AML-193 (cell line): ENCODE results near the gene YKT6.
"Not testable (repeated sequence)": the region's sequence is repeated elsewhere in the genome, so short reads cannot be mapped to it uniquely, and the experiment has no call there.

ENCODE experiments used
- DNase-seq, 2 experiments: peaks; one replicate each; lab custom pipeline; 2025; lab: John Stamatoyannopoulos, UW

The YKT6 gene

DNA sequence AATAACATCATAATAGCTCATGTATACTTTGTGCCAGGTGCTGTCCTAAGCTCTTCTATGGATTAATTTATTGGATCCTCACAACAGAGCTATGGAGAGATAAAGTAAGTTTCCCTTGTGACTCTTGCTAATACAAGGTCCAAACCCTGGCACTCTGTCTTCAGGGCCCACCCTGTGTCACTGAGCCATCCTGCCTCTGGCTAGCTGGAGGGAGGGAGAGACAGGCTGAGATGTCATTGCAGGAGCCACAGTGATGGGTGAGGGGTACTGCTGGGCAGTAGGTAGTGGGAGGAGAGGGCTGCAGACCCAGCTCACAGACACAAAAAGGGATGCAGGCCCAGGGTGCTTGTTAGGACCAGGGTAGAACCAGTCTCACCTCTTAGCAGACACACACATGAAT is 28.4 kb upstream of the YKT6 start:
- DNase-seq: no peak

GRCh38 chr7:44172803-44173424 is 27.9 kb upstream of the YKT6 start:
- DNase-seq: no peak

- no peak for DNase-seq
Observed at GRCh38 chr7:44173911-44174693, 26.7 kb upstream of the YKT6 start.

DNA sequence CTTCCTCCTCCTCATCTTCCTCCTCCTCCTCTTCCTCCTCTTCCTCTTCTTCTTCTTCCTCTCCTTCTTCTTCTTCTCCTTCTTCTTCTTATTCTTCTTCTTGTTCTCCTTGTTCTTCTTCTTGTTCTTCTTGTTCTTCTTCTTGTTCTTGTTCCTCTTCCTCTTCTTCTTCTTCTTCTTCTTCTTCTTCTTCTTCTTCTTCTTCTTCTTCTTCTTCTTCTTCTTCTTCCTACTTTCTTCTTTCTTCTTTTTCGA is 26.2 kb upstream of the YKT6 start:
- DNase-seq: not testable (repeated sequence)

DNA sequence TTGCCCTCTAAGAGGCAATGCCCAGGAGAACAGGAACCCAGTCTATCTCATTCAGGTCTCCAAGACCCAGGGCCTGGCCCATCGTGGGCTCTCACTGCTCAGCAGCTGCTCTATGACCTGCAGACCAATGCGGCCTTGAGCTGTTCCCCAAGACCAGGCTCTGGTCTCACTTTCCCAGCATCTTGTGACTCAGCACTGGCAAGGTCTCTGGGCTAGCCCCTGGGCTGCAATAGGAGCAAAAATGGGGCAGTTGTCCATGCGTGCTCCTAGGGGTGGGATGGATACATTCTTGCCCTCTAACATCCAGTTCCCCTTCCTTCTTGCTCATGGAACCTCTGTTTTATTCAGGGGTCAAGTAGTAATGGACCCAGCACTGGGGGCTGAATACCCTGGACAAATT is 25.0 kb upstream of the YKT6 start:
- DNase-seq: no peak

DNA sequence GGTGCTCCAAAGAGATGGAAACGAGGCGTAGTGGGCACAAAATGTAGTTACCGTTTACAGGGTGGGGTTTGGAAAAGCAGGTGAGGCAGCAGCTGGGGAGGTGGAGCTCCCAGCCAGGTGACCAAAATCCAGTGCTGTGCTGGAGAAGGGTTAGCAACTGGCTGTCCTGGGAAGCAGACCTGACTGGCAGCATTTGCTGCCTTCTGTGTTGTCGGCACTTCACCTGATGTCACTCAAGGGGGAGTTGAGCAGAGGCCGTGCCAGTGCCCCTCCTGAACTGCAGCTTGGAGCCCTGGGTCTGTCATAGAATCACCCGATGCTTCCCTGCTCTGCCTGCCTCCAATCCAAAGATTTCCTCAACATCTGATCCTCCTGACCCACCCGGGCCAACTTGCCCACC is 24.3 kb upstream of the YKT6 start:
- DNase-seq: no peak

GRCh38 chr7:44177570-44178131 is 23.1 kb upstream of the YKT6 start:
- DNase-seq: no peak

DNA sequence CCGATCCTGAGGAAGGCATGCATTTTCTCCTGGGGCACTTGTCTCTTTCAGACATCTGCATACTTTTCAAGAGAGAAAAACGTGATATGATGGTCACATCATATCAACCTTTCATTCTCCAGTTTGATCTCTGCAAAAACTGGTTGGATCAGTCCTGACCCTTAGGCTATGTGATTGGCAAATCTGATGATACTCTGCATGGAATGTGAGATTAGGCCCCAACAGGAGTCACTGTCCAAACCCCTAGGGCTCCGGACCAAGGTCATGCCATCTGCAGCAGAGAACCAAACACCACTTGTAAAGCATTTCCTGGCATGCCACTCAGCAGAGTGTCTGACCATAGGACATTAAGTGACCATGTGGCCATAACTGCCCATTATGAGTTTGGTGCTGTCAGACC is 20.1 kb upstream of the YKT6 start:
- no peak for DNase-seq

- DNase-seq: no peak
Observed at GRCh38 chr7:44182827-44183226, 18.0 kb upstream of the YKT6 start.

GRCh38 chr7:44183386-44183785 is 17.4 kb upstream of the YKT6 start:
- no peak for DNase-seq

DNA sequence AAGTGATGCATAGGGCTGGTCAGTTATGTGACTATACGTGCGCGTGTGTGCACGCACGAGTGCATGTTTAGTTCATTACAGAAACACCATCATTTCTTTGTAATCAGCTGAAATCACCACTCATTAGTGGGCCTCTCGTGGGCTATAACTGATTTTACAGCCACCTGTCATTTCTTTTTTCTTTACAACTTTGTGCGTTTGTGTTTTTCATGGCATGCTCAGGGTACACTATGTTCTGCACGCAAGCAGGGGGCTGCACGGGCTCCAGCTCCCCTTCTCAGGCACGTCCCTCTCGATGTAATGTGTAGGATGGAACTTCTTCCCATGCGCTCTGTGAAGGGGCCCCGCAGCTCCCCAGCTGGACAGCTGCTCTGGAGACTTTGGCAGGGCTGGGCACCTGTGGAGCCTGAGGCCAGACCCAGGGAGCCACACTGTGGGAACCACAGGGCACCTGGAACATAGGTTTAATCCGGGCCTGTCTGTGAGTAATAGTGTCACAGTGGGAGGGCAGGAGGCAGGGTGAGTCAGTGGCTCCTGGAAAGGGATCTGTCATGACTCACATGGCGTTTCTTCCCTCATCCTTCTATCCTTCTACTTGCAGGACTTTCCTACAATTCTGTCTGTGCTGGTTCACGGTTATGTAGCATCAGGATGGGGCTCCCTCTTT is 16.4 kb upstream of the YKT6 start:
- DNase-seq: no peak

- DNase-seq: no peak
Observed at GRCh38 chr7:44184873-44185446, 15.8 kb upstream of the YKT6 start.

GRCh38 chr7:44185729-44186128 is 15.0 kb upstream of the YKT6 start:
- DNase-seq: no peak

GRCh38 chr7:44186736-44187135 is 14.0 kb upstream of the YKT6 start:
- DNase-seq: no peak

DNA sequence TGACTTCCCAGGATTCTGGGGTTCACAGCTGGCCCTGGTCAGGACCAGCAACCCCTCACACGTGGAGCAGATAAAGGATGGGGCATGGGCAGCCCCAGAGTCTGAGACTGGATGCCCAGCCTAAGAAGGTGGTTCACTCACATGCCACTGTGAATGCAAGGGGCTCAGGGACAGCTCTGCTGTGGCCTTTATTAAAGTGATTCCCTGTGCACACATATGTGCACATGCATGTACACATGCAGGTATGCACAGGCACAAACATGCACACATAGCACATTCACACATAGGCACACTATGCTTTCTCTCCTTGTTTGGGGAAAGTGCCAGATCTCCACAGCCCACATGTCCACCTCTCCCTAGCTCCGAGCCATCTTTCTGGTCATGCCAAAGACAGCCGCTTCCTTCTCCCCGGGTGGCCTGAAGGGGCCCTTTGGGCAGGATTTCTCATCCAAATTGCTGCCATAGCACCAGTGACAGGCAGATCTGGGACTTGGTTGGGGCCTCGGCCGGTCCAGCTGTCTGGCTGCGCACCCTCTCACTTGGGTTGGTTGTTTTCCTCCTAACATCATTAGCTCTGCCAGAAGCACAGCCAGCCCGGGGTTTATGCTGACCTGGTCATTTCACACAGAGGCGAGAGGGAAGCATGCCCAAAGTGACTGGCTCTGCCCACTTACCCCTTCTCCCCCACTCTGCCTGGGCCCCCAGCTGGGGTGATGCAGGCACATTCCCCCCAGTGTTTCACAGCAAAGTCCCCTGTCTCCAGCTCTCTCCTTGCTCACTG is 13.0 kb upstream of the YKT6 start:
- no peak for DNase-seq

- DNase-seq: no peak
Observed at GRCh38 chr7:44188480-44189225, 12.1 kb upstream of the YKT6 start.

GRCh38 chr7:44189286-44189992 is 11.3 kb upstream of the YKT6 start, which contains the start of gene GCK:
Gene GCK (minus strand): TSS chr7:44189439. CDS start chr7:44188953, 486 bp downstream.
- DNase-seq: no peak

DNA sequence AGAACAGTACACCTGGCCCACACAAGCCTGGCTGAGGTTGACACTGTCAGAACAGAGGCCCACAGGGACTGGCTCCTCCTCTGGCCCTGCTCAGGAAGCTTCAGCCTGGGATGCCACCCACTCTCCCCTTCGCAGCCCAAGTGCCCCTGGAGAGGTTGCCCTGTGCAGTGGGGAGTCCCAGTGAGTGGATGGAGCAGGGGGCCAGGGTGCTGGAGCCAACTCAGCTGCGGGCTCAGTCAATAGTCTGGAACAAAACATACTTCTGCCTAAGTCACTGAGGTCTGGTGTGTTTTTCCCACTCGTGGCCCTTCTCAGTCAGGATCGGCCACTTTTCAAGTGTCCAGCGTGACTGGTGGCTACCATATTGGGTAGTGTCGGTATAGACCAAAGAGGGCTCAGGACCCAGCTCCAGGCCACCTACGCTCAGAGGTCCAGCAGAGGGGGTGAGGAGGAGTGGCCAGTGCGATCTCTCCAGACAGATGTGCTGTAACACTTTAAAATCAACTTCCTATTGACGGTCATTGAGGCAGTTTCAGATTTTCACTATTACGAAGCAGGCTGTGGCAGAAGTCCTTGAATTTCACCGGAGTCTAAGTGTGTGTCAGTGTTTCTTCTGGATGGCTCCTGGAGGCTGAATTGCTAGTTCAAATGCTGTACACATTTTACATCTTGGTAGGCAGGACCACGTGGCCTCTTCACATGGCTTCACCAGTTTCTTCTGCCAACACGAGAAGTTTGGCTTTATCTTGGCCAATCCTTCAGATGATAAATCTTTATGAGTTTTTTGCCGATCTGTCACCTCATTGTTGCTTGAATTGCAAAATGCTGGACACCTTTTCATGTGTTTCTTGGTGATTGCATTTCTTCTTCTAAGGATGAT is 10.5 kb upstream of the YKT6 start:
- DNase-seq: no peak

- DNase-seq: no peak
Observed at GRCh38 chr7:44191171-44191570, 9.6 kb upstream of the YKT6 start.
